Keratinocyte (primary cell): ENCODE measurements around the gene YPEL4.

Experiments used
- CTCF ChIP-seq, 3 experiments: IDR thresholded peaks in 1 of 3; conservative IDR thresholded peaks in 1 of 3; optimal IDR thresholded peaks in 1 of 3; 2 replicates in 2 of 3; 3 replicates in 1 of 3; pipeline versions ENCODE3 to v1.5.1; 2011; ENCODE audit warnings: low read length in 3 of 3, mild to moderate bottlenecking in 3 of 3, moderate library complexity in 2 of 3, control low read depth in 1 of 3, inconsistent platforms in 1 of 3; ENCODE audit not compliant: insufficient read depth in 2 of 3; ENCODE audit errors: extremely low read depth in 1 of 3
- EZH2 ChIP-seq: IDR thresholded peaks from one replicate; pipeline ENCODE4 v1.6.1; 2012; ENCODE audit warnings: inconsistent platforms, mild to moderate bottlenecking, low read length, moderate library complexity

- TF ChIP-seq CTCF (optimal IDR thresholded peaks at IDR 0.05 in 1 of 3, IDR thresholded peaks at IDR 0.05 in 1 of 3, conservative IDR thresholded peaks at IDR 0.05 in 1 of 3; ENCODE audit: extremely low read depth in 1 of 3, insufficient read depth in 2 of 3, low read length in 3 of 3) = no peak
- no peak for TF ChIP-seq EZH2
These were observed 39.5 kb downstream of the YPEL4 start for GRCh38 chr11:57610170-57610569.
